ENCODE data around the gene STON1.

Gene STON1

GRCh38 chr2:48541666-48542389, 11.9 kb downstream of the STON1 start:
- TF ChIP-seq CREB1 (IDR thresholded peaks at IDR 0.05; ENCODE audit: low read depth) = no peak
- TF ChIP-seq YY1 (IDR thresholded peaks at IDR 0.05; ENCODE audit: low read depth) = no peak

- no peak for TF ChIP-seq ZBTB7A (IDR thresholded peaks at IDR 0.05; ENCODE audit: low read depth)
- TF ChIP-seq RAD21 (IDR thresholded peaks at IDR 0.05; ENCODE audit: low read depth) = no peak
- TF ChIP-seq YY1 (IDR thresholded peaks at IDR 0.05; ENCODE audit: low read depth) = no peak
- no peak for TF ChIP-seq TCF12 (IDR thresholded peaks at IDR 0.05; ENCODE audit: low read depth)
- no peak for TF ChIP-seq USF1 (IDR thresholded peaks at IDR 0.05)
- no peak for TF ChIP-seq EP300 (IDR thresholded peaks at IDR 0.05; ENCODE audit: borderline replicate concordance)
- TF ChIP-seq EGR1 (IDR thresholded peaks at IDR 0.05) = no peak
- no peak for TF ChIP-seq TAF1 (IDR thresholded peaks at IDR 0.05; ENCODE audit: low read depth)
- TF ChIP-seq CREB1 (IDR thresholded peaks at IDR 0.05; ENCODE audit: low read depth) = no peak
- TF ChIP-seq NFIC (IDR thresholded peaks at IDR 0.05) = no peak
- no peak for TF ChIP-seq FOXM1 (IDR thresholded peaks at IDR 0.05; ENCODE audit: borderline replicate concordance, low read depth)
- no peak for TF ChIP-seq REST (IDR thresholded peaks at IDR 0.05; ENCODE audit: low read depth)
- TF ChIP-seq TEAD4 (IDR thresholded peaks at IDR 0.05) = no peak
- no peak for TF ChIP-seq CEBPB (IDR thresholded peaks at IDR 0.05)
- TF ChIP-seq MAX (IDR thresholded peaks at IDR 0.05) = no peak
Measured at GRCh38 chr2:48543895-48544294, 13.9 kb downstream of the STON1 start.

GRCh38 chr2:48545244-48545643, 15.3 kb downstream of the STON1 start:
- TF ChIP-seq CREB1 (IDR thresholded peaks at IDR 0.05; ENCODE audit: low read depth) = no peak
- no peak for TF ChIP-seq TCF12 (IDR thresholded peaks at IDR 0.05; ENCODE audit: low read depth)
- TF ChIP-seq TEAD4 (IDR thresholded peaks at IDR 0.05) = no peak
- no peak for TF ChIP-seq EGR1 (IDR thresholded peaks at IDR 0.05)
- TF ChIP-seq YY1 (IDR thresholded peaks at IDR 0.05; ENCODE audit: low read depth) = no peak
- no peak for TF ChIP-seq MAX (IDR thresholded peaks at IDR 0.05)
- no peak for TF ChIP-seq TAF1 (IDR thresholded peaks at IDR 0.05; ENCODE audit: low read depth)
- no peak for TF ChIP-seq NFIC (IDR thresholded peaks at IDR 0.05)
- TF ChIP-seq RAD21 (IDR thresholded peaks at IDR 0.05; ENCODE audit: low read depth) = no peak
- TF ChIP-seq CEBPB (IDR thresholded peaks at IDR 0.05) = no peak
- TF ChIP-seq ZBTB7A (IDR thresholded peaks at IDR 0.05; ENCODE audit: low read depth) = no peak
- no peak for TF ChIP-seq FOXM1 (IDR thresholded peaks at IDR 0.05; ENCODE audit: borderline replicate concordance, low read depth)
- TF ChIP-seq USF1 (IDR thresholded peaks at IDR 0.05) = no peak
- no peak for TF ChIP-seq EP300 (IDR thresholded peaks at IDR 0.05; ENCODE audit: borderline replicate concordance)
- no peak for TF ChIP-seq REST (IDR thresholded peaks at IDR 0.05; ENCODE audit: low read depth)

GRCh38 chr2:48548840-48549239, 18.9 kb downstream of the STON1 start:
- TF ChIP-seq TEAD4 (IDR thresholded peaks at IDR 0.05) = no peak
- TF ChIP-seq CEBPB (IDR thresholded peaks at IDR 0.05) = no peak
- no peak for TF ChIP-seq YY1 (IDR thresholded peaks at IDR 0.05; ENCODE audit: low read depth)
- no peak for TF ChIP-seq EGR1 (IDR thresholded peaks at IDR 0.05)
- no peak for TF ChIP-seq RAD21 (IDR thresholded peaks at IDR 0.05; ENCODE audit: low read depth)
- no peak for TF ChIP-seq ZBTB7A (IDR thresholded peaks at IDR 0.05; ENCODE audit: low read depth)
- no peak for TF ChIP-seq REST (IDR thresholded peaks at IDR 0.05; ENCODE audit: low read depth)
- no peak for TF ChIP-seq TAF1 (IDR thresholded peaks at IDR 0.05; ENCODE audit: low read depth)
- no peak for TF ChIP-seq CREB1 (IDR thresholded peaks at IDR 0.05; ENCODE audit: low read depth)
- no peak for TF ChIP-seq MAX (IDR thresholded peaks at IDR 0.05)
- TF ChIP-seq EP300 (IDR thresholded peaks at IDR 0.05; ENCODE audit: borderline replicate concordance) = no peak
- TF ChIP-seq NFIC (IDR thresholded peaks at IDR 0.05) = no peak
